Mesenchymal stem cell (in vitro differentiated cells and primary cell): Measurements from ENCODE around the gene ELFN2.

Experiments
- DNase-seq: peaks from one replicate; pipeline ENCODE4 v3.0.0-alpha.2; 2013
- H2AFZ ChIP-seq: one replicate; pipeline ENCODE4 v1.6.1; 2013; ENCODE audit warnings: low read depth, mild to moderate bottlenecking, control low read depth, inconsistent platforms, low read length, moderate library complexity
- H2AK5ac ChIP-seq: 2 replicates; pipeline ENCODE4 v1.6.1; 2013; ENCODE audit warnings: low read length, moderate library complexity, mild to moderate bottlenecking, inconsistent platforms; ENCODE audit not compliant: severe bottlenecking
- H2BK120ac ChIP-seq: one replicate; pipeline ENCODE4 v1.6.1; 2013; ENCODE audit warnings: low read depth, mild to moderate bottlenecking, inconsistent platforms, low read length, moderate library complexity
- H2BK12ac ChIP-seq, 2 experiments: one replicate each; pipeline ENCODE4 v1.6.1; 2013; ENCODE audit warnings: inconsistent platforms in 2 of 2, low read length in 2 of 2, mild to moderate bottlenecking in 2 of 2, moderate library complexity in 2 of 2, control low read depth in 1 of 2
- H2BK15ac ChIP-seq: one replicate; pipeline ENCODE4 v1.6.1; 2013; ENCODE audit warnings: mild to moderate bottlenecking, low read depth, inconsistent platforms; ENCODE audit not compliant: poor library complexity, severe bottlenecking
- H2BK5ac ChIP-seq: 2 replicates; pipeline ENCODE4 v1.6.1; 2013; ENCODE audit warnings: low read depth, mild to moderate bottlenecking, low read length, control low read depth, inconsistent platforms; ENCODE audit not compliant: poor library complexity, severe bottlenecking
- H3K14ac ChIP-seq, 2 experiments: one replicate each; pipeline ENCODE4 v1.6.1; 2013; ENCODE audit warnings: inconsistent platforms in 2 of 2, low read length in 2 of 2, control low read depth in 1 of 2, mild to moderate bottlenecking in 1 of 2, moderate library complexity in 1 of 2
- H3K18ac ChIP-seq, 2 experiments: one replicate each; pipeline ENCODE4 v1.6.1; 2013; ENCODE audit warnings: inconsistent platforms in 2 of 2, low read length in 2 of 2, control low read depth in 1 of 2, low read depth in 1 of 2, mild to moderate bottlenecking in 1 of 2
- H3K23ac ChIP-seq, 2 experiments: one replicate each; pipeline ENCODE4 v1.6.1; 2013; ENCODE audit warnings: inconsistent platforms in 2 of 2, low read length in 2 of 2, mild to moderate bottlenecking in 2 of 2, moderate library complexity in 2 of 2, control low read depth in 1 of 2
- H3K27ac ChIP-seq: 2 replicates; pipeline ENCODE4 v1.5.1; 2013; ENCODE audit warnings: mild to moderate bottlenecking, moderate library complexity, low read length, control low read depth, inconsistent platforms; ENCODE audit not compliant: poor library complexity, severe bottlenecking
- H3K27me3 ChIP-seq, 2 experiments: 2 replicates each; pipeline versions ENCODE4 v1.6.1 to v1.7.0; 2013; ENCODE audit warnings: low read length in 2 of 2, mild to moderate bottlenecking in 2 of 2, moderate library complexity in 2 of 2, control low read depth in 1 of 2, inconsistent platforms in 1 of 2; ENCODE audit not compliant: control insufficient read depth in 1 of 2, insufficient read depth in 1 of 2
- H3K36me3 ChIP-seq, 2 experiments: 2 replicates each; pipeline versions ENCODE4 v1.6.1 to v1.7.0; 2013; ENCODE audit warnings: low read length in 2 of 2, control low read depth in 1 of 2, inconsistent platforms in 1 of 2, low read depth in 1 of 2, mild to moderate bottlenecking in 1 of 2; ENCODE audit not compliant: insufficient read depth in 2 of 2, control insufficient read depth in 1 of 2
- H3K4ac ChIP-seq, 2 experiments: one replicate each; pipeline ENCODE4 v1.6.1; 2013; ENCODE audit warnings: inconsistent platforms in 2 of 2, low read length in 2 of 2, mild to moderate bottlenecking in 2 of 2, moderate library complexity in 2 of 2, control low read depth in 1 of 2, low read depth in 1 of 2
- H3K4me1 ChIP-seq: 2 replicates; pipeline ENCODE4 v1.6.1; 2013; ENCODE audit warnings: low read depth, low read length, control low read depth; ENCODE audit not compliant: control insufficient read depth, insufficient read depth
- H3K4me2 ChIP-seq: 2 replicates; pipeline ENCODE4 v1.6.1; 2013; ENCODE audit warnings: low read length, mild to moderate bottlenecking, inconsistent platforms; ENCODE audit not compliant: poor library complexity, severe bottlenecking
- H3K4me3 ChIP-seq, 2 experiments: 2 replicates each; pipeline versions ENCODE4 v1.5.1 to v1.7.0; 2013; ENCODE audit warnings: low read length in 2 of 2, mild to moderate bottlenecking in 2 of 2, control low read depth in 1 of 2, low read depth in 1 of 2; ENCODE audit not compliant: insufficient read depth in 1 of 2
- H3K79me1 ChIP-seq: replicated peaks from 2 replicates; pipeline ENCODE4 v1.6.1; 2013; ENCODE audit warnings: mild to moderate bottlenecking, control low read depth, low read length, inconsistent platforms; ENCODE audit not compliant: poor library complexity, severe bottlenecking
- H3K9ac ChIP-seq: 2 replicates; pipeline ENCODE4 v1.7.0; 2013; ENCODE audit warnings: mild to moderate bottlenecking, low read length, moderate library complexity
- H3K9me3 ChIP-seq: 2 replicates; pipeline ENCODE4 v1.7.0; 2013; ENCODE audit warnings: mild to moderate bottlenecking, low read length; ENCODE audit not compliant: control insufficient read depth
- H4K8ac ChIP-seq: one replicate; pipeline ENCODE4 v1.6.1; 2013; ENCODE audit warnings: inconsistent platforms, mild to moderate bottlenecking, low read length, moderate library complexity
- H4K91ac ChIP-seq: one replicate; pipeline ENCODE4 v1.6.1; 2013; ENCODE audit warnings: mild to moderate bottlenecking, low read length, inconsistent platforms
- WGBS: methylation state at CpG from one replicate; pipeline ENCODE4 v1.1.7; 2013; ENCODE audit warnings: mixed read lengths; 5-methylcytosine and 5-hydroxymethylcytosine counted together

Gene ELFN2

DNA sequence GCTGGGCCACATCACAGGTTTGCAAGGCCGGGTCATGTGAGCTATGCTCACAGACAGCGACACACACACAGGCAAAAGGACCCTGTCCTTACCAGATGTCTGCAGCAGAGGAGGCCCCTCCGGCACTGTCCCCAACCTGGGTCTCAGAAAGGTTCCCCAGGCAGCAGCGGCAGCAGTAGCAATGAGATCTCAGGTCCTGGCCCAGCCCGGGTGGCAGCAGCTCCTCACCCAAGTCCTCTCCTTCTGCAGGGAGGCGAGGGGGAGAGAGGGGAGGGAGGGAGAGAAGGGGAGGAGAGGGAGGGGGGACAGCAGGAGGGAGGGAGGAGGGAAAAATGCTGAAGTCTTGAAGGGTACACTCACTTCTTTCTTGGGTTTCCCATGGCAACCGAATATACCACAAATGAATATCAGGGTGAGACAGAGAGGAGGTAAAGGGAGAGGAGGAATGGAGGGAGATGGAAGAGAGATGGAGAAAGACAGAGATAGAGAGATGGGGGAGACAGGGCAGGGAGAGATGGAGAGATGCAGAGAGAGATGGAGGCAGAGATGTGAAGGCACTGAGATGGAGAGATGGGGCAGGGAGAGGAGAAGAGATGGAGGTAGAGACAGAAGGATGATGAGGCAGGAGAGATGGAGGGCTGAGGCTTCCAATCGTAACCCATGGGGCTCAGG, 9.5 kb downstream of the ELFN2 start:
- Histone ChIP-seq H2BK15ac (no peak overlapping the region), H3K27ac (no peak overlapping the region), H2AFZ (no peak overlapping the region), H2BK5ac (no peak overlapping the region), H3K18ac (no peak overlapping the region), H3K4me2 (no peak overlapping the region), H3K36me3 (peaks cover 0 to 48% of the 10 kb centered on the region in 2 experiments), H4K8ac (no peak overlapping the region), H3K9me3 (no peaks in the 10 kb centered on the region), H2BK12ac (no peak overlapping the region), H3K9ac (no peak overlapping the region), H2AK5ac (no peak overlapping the region), H3K4me1 (peaks cover 57% of the 10 kb centered on the region), H2BK120ac (no peak overlapping the region), H3K14ac (peak overlapping the region in 1 of 2 experiments; percentile 76), H3K23ac (no peak overlapping the region), H3K79me1 (peaks cover 30% of the 10 kb centered on the region), H3K4me3 (no peak overlapping the region), H4K91ac (no peak overlapping the region), H3K4ac (no peak overlapping the region), H3K27me3 (peaks cover 0 to 87% of the 10 kb centered on the region in 2 experiments)
- WGBS: 81% methylated on average over 8 of the region's 8 CpGs
- DNase-seq: no peak

DNA sequence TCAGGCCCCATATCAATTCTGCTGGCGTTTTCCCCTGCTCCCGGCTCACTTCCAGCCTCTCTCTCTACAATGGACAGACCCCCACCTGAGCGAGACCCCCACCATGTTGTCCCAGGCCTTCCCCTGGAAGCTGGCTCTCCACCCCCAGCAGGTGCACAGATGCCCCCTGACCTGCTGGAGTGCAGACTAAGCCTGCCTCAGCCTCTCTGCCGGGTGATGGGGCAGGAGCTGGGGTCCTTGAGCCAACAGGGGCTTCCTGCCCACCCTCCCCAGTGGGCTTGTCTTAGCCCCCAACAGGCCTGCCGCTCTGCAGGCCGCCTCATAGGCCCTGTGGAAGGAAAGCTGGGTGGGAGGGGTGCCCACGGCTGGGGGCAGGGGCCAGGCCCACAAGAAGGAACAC, 10.0 kb downstream of the ELFN2 start:
- no peak overlapping the region for H4K91ac ChIP-seq
- no peak overlapping the region for H3K4me2 ChIP-seq
- peaks cover 0 to 93% of the 10 kb centered on the region in 2 experiments for H3K27me3 ChIP-seq
- no peak overlapping the region for H3K4ac ChIP-seq
- H3K23ac ChIP-seq: no peak overlapping the region
- H2BK15ac ChIP-seq: no peak overlapping the region
- H2AFZ ChIP-seq: no peak overlapping the region
- 86% methylated on average over 7 of the region's 7 CpGs for WGBS
- H2AK5ac ChIP-seq: no peak overlapping the region
- H3K14ac ChIP-seq: no peak overlapping the region
- H2BK12ac ChIP-seq: no peak overlapping the region
- H2BK120ac ChIP-seq: no peak overlapping the region
- no peak overlapping the region for H4K8ac ChIP-seq
- H3K18ac ChIP-seq: no peak overlapping the region
- no peak overlapping the region for H3K9ac ChIP-seq
- H3K27ac ChIP-seq: no peak overlapping the region
- DNase-seq: no peak
- peaks cover 0 to 54% of the 10 kb centered on the region in 2 experiments for H3K36me3 ChIP-seq
- peaks cover 62% of the 10 kb centered on the region for H3K4me1 ChIP-seq
- H3K4me3 ChIP-seq: no peak overlapping the region
- peaks cover 35% of the 10 kb centered on the region for H3K79me1 ChIP-seq
- H2BK5ac ChIP-seq: no peak overlapping the region
- no peaks in the 10 kb centered on the region for H3K9me3 ChIP-seq

DNA sequence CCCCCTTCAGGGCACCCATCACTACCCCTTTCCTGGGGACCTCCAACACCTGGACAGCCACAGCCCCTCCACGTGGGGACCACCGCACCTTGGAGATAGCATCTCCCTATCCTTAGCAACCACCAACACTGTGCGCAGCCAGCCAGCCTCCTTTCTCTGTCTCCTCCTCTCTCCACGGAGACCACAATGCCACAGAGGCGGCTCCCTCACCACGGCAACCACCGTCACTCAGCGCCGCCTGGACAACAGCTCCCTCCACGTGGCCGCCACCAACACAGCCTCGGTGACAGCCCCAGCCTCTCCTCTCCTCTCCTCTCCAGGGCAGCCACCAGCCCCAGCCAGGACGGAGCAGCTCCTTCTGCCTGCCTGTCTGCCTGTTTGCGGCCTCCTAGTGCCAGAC, 10.5 kb downstream of the ELFN2 start:
- H3K4me1 ChIP-seq: peaks cover 60% of the 10 kb centered on the region
- H4K91ac ChIP-seq: peak overlapping the region; percentile 16
- peaks cover 36% of the 10 kb centered on the region for H3K79me1 ChIP-seq
- peaks cover 0 to 91% of the 10 kb centered on the region in 2 experiments for H3K27me3 ChIP-seq
- 55% methylated on average over 14 of the region's 14 CpGs for WGBS
- no peak overlapping the region for H2AFZ ChIP-seq
- H3K27ac ChIP-seq: no peak overlapping the region
- H3K14ac ChIP-seq: no peak overlapping the region
- no peak overlapping the region for H2BK5ac ChIP-seq
- H3K9ac ChIP-seq: no peak overlapping the region
- H2AK5ac ChIP-seq: no peak overlapping the region
- no peaks in the 10 kb centered on the region for H3K9me3 ChIP-seq
- H3K18ac ChIP-seq: peak overlapping the region in 1 of 2 experiments; percentile 28
- no peak overlapping the region for H3K4me2 ChIP-seq
- no peak overlapping the region for H3K23ac ChIP-seq
- H2BK120ac ChIP-seq: no peak overlapping the region
- H3K4ac ChIP-seq: no peak overlapping the region
- H4K8ac ChIP-seq: no peak overlapping the region
- peaks cover 0 to 53% of the 10 kb centered on the region in 2 experiments for H3K36me3 ChIP-seq
- no peak overlapping the region for H3K4me3 ChIP-seq
- H2BK15ac ChIP-seq: no peak overlapping the region
- no peak for DNase-seq
- no peak overlapping the region for H2BK12ac ChIP-seq

DNA sequence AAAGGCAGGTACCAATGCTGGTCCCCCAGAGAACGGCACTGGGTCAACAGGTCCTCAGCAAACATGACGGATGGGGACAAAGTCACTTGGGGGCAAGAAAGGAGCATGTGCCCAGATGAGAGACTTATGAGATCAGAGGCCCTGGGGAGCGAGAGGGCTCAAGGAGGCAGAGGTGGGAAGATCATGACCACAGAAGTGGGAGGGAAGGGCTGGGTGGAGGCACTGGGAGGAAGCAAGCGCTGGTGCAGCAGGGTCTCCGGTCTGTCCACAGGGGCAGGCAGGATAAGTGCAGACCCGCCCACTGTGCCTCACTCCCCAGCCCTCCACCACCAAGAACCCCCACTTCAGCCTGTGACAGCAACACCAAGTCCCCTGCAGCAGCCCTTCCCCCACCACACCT, 10.9 kb downstream of the ELFN2 start:
- no peak overlapping the region for H3K18ac ChIP-seq
- peaks cover 0 to 91% of the 10 kb centered on the region in 2 experiments for H3K27me3 ChIP-seq
- H2AK5ac ChIP-seq: no peak overlapping the region
- H3K36me3 ChIP-seq: peaks cover 0 to 54% of the 10 kb centered on the region in 2 experiments
- no peak overlapping the region for H2BK5ac ChIP-seq
- no peak overlapping the region for H3K27ac ChIP-seq
- H3K9ac ChIP-seq: no peak overlapping the region
- peak overlapping the region in 1 of 2 experiments; percentile 7 for H3K4ac ChIP-seq
- no peak overlapping the region for H4K91ac ChIP-seq
- H2BK15ac ChIP-seq: no peak overlapping the region
- no peak overlapping the region for H2BK120ac ChIP-seq
- H3K4me1 ChIP-seq: peaks cover 56% of the 10 kb centered on the region
- no peak overlapping the region for H3K4me3 ChIP-seq
- no peak overlapping the region for H3K23ac ChIP-seq
- H3K79me1 ChIP-seq: peaks cover 35% of the 10 kb centered on the region
- no peaks in the 10 kb centered on the region for H3K9me3 ChIP-seq
- WGBS: 85% methylated on average over 6 of the region's 6 CpGs
- H3K14ac ChIP-seq: no peak overlapping the region
- no peak overlapping the region for H4K8ac ChIP-seq
- no peak overlapping the region for H3K4me2 ChIP-seq
- H2BK12ac ChIP-seq: no peak overlapping the region
- no peak for DNase-seq
- no peak overlapping the region for H2AFZ ChIP-seq
